ENCODE data around the gene PDGFRB. TPM values are rescaled to one million over a fixed set of nuclear protein-coding genes. Genes with fewer than 3 reads are reported as not detected.

PDGFRB gene
- total and polyA plus RNA-seq, 4 donors = 5.2 to 13.1 (median 8.3) TPM

- no peaks in the 10 kb centered on the region for H3K36me3 ChIP-seq (ENCODE audit: control insufficient read depth in 4 of 4, insufficient read depth in 3 of 4, low read depth in 1 of 4, low read length in 3 of 4)
- no peaks in the 10 kb centered on the region for H3K9me3 ChIP-seq (ENCODE audit: control insufficient read depth in 4 of 4, low read length in 3 of 4)
- whole genome bisulfite sequencing = 79% methylated on average over 14 of the region's 14 CpGs
- TF ChIP-seq, protein P1, sequence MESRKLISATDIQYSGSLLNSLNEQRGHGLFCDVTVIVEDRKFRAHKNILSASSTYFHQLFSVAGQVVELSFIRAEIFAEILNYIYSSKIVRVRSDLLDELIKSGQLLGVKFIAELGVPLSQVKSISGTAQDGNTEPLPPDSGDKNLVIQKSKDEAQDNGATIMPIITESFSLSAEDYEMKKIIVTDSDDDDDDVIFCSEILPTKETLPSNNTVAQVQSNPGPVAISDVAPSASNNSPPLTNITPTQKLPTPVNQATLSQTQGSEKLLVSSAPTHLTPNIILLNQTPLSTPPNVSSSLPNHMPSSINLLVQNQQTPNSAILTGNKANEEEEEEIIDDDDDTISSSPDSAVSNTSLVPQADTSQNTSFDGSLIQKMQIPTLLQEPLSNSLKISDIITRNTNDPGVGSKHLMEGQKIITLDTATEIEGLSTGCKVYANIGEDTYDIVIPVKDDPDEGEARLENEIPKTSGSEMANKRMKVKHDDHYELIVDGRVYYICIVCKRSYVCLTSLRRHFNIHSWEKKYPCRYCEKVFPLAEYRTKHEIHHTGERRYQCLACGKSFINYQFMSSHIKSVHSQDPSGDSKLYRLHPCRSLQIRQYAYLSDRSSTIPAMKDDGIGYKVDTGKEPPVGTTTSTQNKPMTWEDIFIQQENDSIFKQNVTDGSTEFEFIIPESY (IDR thresholded peaks at IDR 0.05) = no peak
- peak; percentile 87 for TF ChIP-seq NR2F2 (IDR thresholded peaks at IDR 0.05)
- peak overlapping the region; percentile 75 to 76 for H3K27ac ChIP-seq (ENCODE audit: low read depth in 1 of 2, low read length in 2 of 2)
- DNase-seq (ENCODE audit: low spot score) = no peak
- H3K27me3 ChIP-seq (ENCODE audit: control insufficient read depth in 4 of 4, insufficient read depth in 4 of 4, low read length in 3 of 4) = no peaks in the 10 kb centered on the region
- peaks cover 9 to 30% (median 21%) of the 10 kb centered on the region in 4 donors for H3K4me1 ChIP-seq (ENCODE audit: control insufficient read depth in 4 of 4, insufficient read depth in 4 of 4, low read length in 3 of 4)
- no peak overlapping the region for H3K4me3 ChIP-seq (ENCODE audit: low read depth in 1 of 3, low read length in 3 of 3)
- no peak overlapping the region for H3K9ac ChIP-seq (ENCODE audit: low read depth in 1 of 2, low read length in 2 of 2)
These were observed 11.3 kb downstream of the PDGFRB start for GRCh38 chr5:150144246-150144801.

DNA sequence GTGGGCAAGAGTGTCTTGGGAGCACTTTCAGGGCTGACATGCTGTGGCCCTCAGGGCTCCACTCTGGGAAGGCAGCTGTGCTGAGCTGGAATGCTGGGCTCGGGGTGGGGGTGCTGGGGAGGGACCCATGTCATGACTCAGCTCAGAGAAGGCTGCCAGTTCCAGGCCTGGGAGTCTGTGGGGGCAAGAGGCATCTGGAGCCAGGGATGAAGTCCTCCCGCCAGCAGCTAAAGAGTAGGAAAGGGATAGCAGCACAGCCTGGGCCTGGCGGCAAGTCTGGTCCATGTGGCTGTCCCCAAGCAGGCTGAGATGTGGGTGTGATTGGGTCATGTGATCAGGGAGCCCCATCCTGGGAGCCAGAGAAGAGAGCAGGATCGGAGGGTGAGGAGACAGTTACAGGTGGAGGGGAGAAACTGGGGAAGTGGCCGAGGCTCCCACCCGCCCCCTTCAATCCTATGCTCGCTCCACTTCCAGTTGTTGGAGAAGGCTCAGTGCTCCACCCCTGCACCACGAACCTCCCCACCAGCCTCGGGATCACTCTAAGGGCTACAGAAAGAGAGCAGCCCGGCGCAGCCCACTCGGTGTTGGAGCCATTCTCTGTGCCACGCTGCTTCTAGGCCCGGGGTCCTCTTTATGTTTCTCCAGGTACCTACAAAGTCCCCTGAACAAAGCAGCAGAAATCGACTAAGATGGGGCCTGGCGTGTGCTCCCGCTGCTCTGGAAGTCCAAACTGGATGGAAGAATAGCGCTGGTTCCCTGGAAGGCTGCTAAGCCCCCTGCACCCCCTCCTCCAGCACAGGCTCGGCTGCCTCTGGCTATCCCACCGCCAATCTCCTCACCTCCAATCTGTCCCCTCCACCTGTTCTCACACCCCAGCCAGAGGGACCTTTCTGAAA, 12.0 kb downstream of the PDGFRB start:
- Histone ChIP-seq H3K36me3 (ENCODE audit: control insufficient read depth in 4 of 4, insufficient read depth in 3 of 4, low read depth in 1 of 4, low read length in 3 of 4) (no peaks in the 10 kb centered on the region), H3K4me3 (ENCODE audit: low read depth in 1 of 3, low read length in 3 of 3) (no peak overlapping the region), H3K27me3 (ENCODE audit: control insufficient read depth in 4 of 4, insufficient read depth in 4 of 4, low read length in 3 of 4) (no peaks in the 10 kb centered on the region), H3K4me1 (ENCODE audit: control insufficient read depth in 4 of 4, insufficient read depth in 4 of 4, low read length in 3 of 4) (peaks cover 15 to 37% (median 26%) of the 10 kb centered on the region in 4 donors), H3K9me3 (ENCODE audit: control insufficient read depth in 4 of 4, low read length in 3 of 4) (no peaks in the 10 kb centered on the region), H3K27ac (ENCODE audit: low read depth in 1 of 2, low read length in 2 of 2) (peak overlapping the region; percentile 75 to 76), H3K9ac (ENCODE audit: low read depth in 1 of 2, low read length in 2 of 2) (no peak overlapping the region)
- DNase-seq (ENCODE audit: low spot score) = no peak
- 84% methylated on average over 20 of the region's 20 CpGs for WGBS
- peak; percentile 14 for TF ChIP-seq NR2F2 (IDR thresholded peaks at IDR 0.05)
- no peak for TF ChIP-seq ATF3 (IDR thresholded peaks at IDR 0.05)
- TF ChIP-seq SP1 (IDR thresholded peaks at IDR 0.05) = peak; percentile 17

GRCh38 chr5:150142959-150143349, 12.7 kb downstream of the PDGFRB start:
- peak overlapping the region; percentile 75 to 76 for H3K27ac ChIP-seq (ENCODE audit: low read depth in 1 of 2, low read length in 2 of 2)
- no peaks in the 10 kb centered on the region for H3K9me3 ChIP-seq (ENCODE audit: control insufficient read depth in 4 of 4, low read length in 3 of 4)
- H3K4me3 ChIP-seq (ENCODE audit: low read depth in 1 of 3, low read length in 3 of 3) = no peak overlapping the region
- WGBS = 55% methylated on average over 4 of the region's 4 CpGs
- no peaks in the 10 kb centered on the region for H3K36me3 ChIP-seq (ENCODE audit: control insufficient read depth in 4 of 4, insufficient read depth in 3 of 4, low read depth in 1 of 4, low read length in 3 of 4)
- no peaks in the 10 kb centered on the region for H3K27me3 ChIP-seq (ENCODE audit: control insufficient read depth in 4 of 4, insufficient read depth in 4 of 4, low read length in 3 of 4)
- DNase-seq (ENCODE audit: low spot score) = no peak
- H3K4me1 ChIP-seq (ENCODE audit: control insufficient read depth in 4 of 4, insufficient read depth in 4 of 4, low read length in 3 of 4) = peaks cover 18 to 44% (median 31%) of the 10 kb centered on the region in 4 donors
- TF ChIP-seq RXRA (IDR thresholded peaks at IDR 0.05) (peak in 1 of 2 donors; percentile 23), ATF3 (IDR thresholded peaks at IDR 0.05) (peak; percentile 31), HNF4A (conservative IDR thresholded peaks at IDR 0.05) (peak in 1 of 2 donors; percentile 33), RAD21 (IDR thresholded peaks at IDR 0.05) (no peak), HNF4G (IDR thresholded peaks at IDR 0.05) (no peak), JUND (IDR thresholded peaks at IDR 0.05) (peak; percentile 38 to 93)
- TF ChIP-seq, protein P1 (IDR thresholded peaks at IDR 0.05) = no peak
- H3K9ac ChIP-seq (ENCODE audit: low read depth in 1 of 2, low read length in 2 of 2) = no peak overlapping the region
